Measurements from ENCODE around the gene MPLKIP. TPM values are rescaled to one million over a fixed set of nuclear protein-coding genes. Genes with fewer than 3 reads are reported as not detected.
A peak's percentile ranks its signal among the peaks of the same experiment; 100 is the strongest.

MPLKIP gene
- total RNA-seq, 1 experiment from 2014 or later, result 43.2 TPM

GRCh38 chr7:40135317-40135610 lies 842 bp upstream of the MPLKIP start:
- peaks cover 7% of the 10 kb centered on the region; the same call in 1 of the 2 replicates for H3K79me2 ChIP-seq (ENCODE audit: insufficient read depth, low read length)
- no peak overlapping the region for H3K18ac ChIP-seq (ENCODE audit: insufficient read length, low read depth, low read length)
- no peak overlapping the region for H2BK20ac ChIP-seq (ENCODE audit: low read depth, low read length, poor library complexity, severe bottlenecking)
- H2BK15ac ChIP-seq (ENCODE audit: low read depth, low read length), result no peak overlapping the region
- Mint-ChIP-seq H3K27ac (no peak overlapping the region), H3K9me3 (no peaks in the 10 kb centered on the region; a peak in 1 of 5 replicates), H3K27me3 (ENCODE audit: low read depth) (peaks cover 16% of the 10 kb centered on the region), H3K4me3 (peak overlapping the region; percentile 87 to 94), H3K36me3 (ENCODE audit: insufficient read depth in 1 of 3, low read depth in 3 of 3) (peaks cover 0 to 11% (median 2%) of the 10 kb centered on the region in 3 experiments; a peak in 3 of 7 replicates), H3K4me1 (peaks cover 11 to 12% of the 10 kb centered on the region in 2 experiments)
- H4K8ac ChIP-seq (replicated peaks; ENCODE audit: insufficient read length, low read depth, low read length), result no peak overlapping the region
- no peak overlapping the region for H3K4ac ChIP-seq (ENCODE audit: low read depth, low read length)
- no peaks in the 10 kb centered on the region for H3K4me1 ChIP-seq (ENCODE audit: insufficient read depth, low read length)
- H3K27me3 ChIP-seq (ENCODE audit: insufficient read depth, low read length), result no peaks in the 10 kb centered on the region; the same call in 1 of the 2 replicates
- no peaks in the 10 kb centered on the region for H3K79me1 ChIP-seq (ENCODE audit: insufficient read depth, low read depth, low read length, poor library complexity, severe bottlenecking)
- no peak overlapping the region for H2BK5ac ChIP-seq (ENCODE audit: insufficient read length, low read length)
- no peak overlapping the region; the same call in 1 of the 2 replicates for H3K14ac ChIP-seq (ENCODE audit: insufficient read depth, low read length)
- H3K23ac ChIP-seq (ENCODE audit: insufficient read length, low read depth, low read length), result no peak overlapping the region
- no peak for DNase-seq
- WGBS (ENCODE audit: extremely low coverage, insufficient read length, low lambda C conversion rate), result no CpG with 5 or more reads among the region's 17 CpGs
- no peaks in the 10 kb centered on the region for H3K9me3 ChIP-seq (ENCODE audit: control insufficient read depth, low read depth, low read length)
- no peak overlapping the region for H3K27ac ChIP-seq (ENCODE audit: insufficient read length, low read depth, low read length)
- H3K23me2 ChIP-seq (ENCODE audit: insufficient read length, low read depth, low read length, poor library complexity, severe bottlenecking), result no peaks in the 10 kb centered on the region
- H2BK120ac ChIP-seq (ENCODE audit: low read depth, low read length, poor library complexity, severe bottlenecking), result no peak overlapping the region
- H3K9ac ChIP-seq (ENCODE audit: extremely low read depth, insufficient read length, low read length), result no peak overlapping the region
- H4K91ac ChIP-seq (ENCODE audit: insufficient read length, low read depth, low read length), result no peak overlapping the region
- no peaks in the 10 kb centered on the region for H4K20me1 ChIP-seq (ENCODE audit: control insufficient read depth, insufficient read depth, insufficient read length)
- peak overlapping the region; percentile 65 for H3K4me2 ChIP-seq (ENCODE audit: insufficient read depth, insufficient read length, low read length)
- H2BK12ac ChIP-seq (ENCODE audit: insufficient read length, low read depth, low read length), result no peak overlapping the region
- H3T11ph ChIP-seq (ENCODE audit: low read length), result no peak overlapping the region
- no peak overlapping the region for H2AFZ ChIP-seq (ENCODE audit: low read length)
- no peak overlapping the region for H3K56ac ChIP-seq (ENCODE audit: insufficient read length, low read depth, low read length)
- no peak overlapping the region for H2AK5ac ChIP-seq (ENCODE audit: insufficient read length, low read length)
- H4K5ac ChIP-seq (ENCODE audit: insufficient read length, low read depth, low read length), result no peak overlapping the region
- TF ChIP-seq CTCF (conservative IDR thresholded peaks at IDR 0.05), result no peak
